NCI-H345 (cell line): Measurements from ENCODE around the gene LRRN1.
"Not testable (repeated sequence)": the region's sequence is repeated elsewhere in the genome, so short reads cannot be mapped to it uniquely, and the experiment has no call there.

ENCODE experiments used
- DNase-seq: peaks from one replicate; lab custom pipeline; 2025; lab: John Stamatoyannopoulos, UW

Gene LRRN1

DNA sequence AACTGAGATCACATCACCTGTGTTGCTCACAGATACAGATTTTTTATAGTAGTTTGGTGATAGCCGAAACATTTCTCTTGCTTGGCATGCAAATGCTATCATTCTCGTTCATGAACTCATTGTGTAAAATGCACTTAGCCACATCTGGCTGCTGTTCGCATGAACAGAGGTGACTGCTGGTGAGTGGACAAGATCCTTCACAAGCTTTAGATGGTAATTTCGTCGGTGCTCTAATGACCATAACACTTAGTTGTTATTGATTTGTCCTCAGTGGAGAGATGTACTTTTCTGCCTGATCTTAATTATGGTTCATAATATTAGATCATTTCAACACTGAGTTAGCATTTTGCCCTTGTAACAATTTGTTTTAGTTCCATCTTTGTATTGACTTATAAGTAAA is 13.8 kb downstream of the LRRN1 start:
- no peak for DNase-seq

DNA sequence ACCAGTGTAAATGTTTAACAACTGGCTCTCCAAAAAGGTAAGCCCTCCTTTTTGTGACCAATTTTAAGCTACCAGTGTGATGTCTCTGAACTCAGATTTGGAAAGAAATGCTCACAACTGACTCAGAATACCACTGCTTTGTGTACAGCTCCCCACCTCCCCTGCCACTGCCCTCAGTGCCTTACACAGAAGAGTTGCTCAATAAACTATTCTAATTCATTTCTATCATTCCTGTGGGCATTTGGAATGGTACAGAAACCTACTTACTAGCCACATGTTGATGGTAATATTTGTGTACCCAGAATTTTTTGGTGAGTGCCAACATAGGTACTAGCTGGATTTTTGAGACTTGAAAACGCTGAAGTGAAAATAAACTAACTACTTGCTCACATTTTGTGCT is 16.0 kb downstream of the LRRN1 start:
- no peak for DNase-seq

DNA sequence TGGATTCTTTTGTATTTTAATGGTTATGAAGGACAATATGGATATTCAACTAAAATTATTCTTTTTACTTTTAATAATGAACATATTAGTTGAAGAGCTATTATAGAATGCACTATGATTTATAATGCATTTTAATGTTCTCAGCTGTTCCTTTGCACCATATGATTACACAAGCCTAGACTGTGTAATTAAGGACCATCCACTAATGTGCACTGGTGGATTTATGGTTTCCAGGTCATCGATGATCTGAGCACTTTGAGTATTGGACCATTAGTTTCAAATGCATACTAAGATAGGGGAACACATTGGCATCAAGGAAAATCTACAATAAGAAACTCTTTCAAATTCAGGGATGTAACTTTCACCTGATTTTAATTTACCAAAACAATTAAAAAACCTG is 16.8 kb downstream of the LRRN1 start:
- DNase-seq: no peak

DNA sequence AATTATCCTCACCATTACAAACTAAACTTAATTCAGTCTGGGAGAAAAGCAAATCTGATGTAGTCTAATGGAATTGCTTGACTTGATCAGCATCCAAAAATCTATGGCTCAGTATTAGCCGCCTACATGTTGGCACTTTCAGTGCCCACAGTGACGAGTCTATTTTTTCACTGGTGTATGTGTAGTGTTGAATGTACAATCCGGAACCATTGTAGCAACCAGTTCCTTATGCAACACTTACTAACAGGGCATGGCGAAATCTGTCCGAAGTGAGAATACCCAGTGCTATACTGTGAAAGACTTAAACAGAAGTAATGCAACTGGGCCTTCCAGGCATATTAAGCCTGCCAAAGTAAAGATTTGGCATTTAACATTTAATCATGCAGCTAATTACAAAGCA is 18.6 kb downstream of the LRRN1 start:
- DNase-seq: no peak

DNA sequence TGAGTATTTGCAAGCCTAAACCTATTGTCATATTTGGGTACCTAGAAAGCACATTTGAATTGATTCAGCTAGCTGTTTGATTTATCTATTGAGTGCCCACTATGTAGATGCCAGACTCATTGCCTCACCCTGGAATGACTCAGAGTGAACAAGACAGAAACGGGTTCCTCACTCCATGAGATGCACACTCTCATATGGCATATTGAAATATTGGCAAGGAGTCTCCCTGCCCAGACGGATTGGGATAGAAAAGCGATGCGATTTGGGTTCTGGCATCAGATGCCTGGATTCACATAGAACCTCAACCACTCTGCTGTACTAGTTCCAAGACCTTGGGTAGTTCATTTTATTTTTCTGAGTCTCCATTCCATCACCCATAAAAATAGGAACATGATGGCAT is 22.5 kb downstream of the LRRN1 start:
- no peak for DNase-seq

DNA sequence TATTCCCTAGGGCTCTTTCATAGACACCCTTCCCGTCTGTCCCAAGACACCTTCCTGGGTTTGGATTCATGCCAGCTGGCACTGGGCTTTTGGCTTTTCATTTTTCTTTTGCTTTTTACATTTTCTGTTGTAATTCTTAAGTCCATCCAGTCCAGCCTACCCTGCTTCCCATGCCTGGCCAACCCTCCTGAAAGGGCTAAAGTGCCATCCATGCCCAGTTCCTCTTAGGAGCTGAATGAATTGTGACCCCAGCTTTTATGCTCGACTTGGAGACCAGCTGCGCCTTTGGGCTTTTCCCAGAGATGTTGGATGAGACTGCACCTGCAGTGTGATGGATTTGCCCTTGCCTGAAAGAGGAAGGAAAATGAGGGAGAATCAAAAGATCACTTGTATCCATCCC is 25.8 kb downstream of the LRRN1 start:
- DNase-seq: no peak

DNA sequence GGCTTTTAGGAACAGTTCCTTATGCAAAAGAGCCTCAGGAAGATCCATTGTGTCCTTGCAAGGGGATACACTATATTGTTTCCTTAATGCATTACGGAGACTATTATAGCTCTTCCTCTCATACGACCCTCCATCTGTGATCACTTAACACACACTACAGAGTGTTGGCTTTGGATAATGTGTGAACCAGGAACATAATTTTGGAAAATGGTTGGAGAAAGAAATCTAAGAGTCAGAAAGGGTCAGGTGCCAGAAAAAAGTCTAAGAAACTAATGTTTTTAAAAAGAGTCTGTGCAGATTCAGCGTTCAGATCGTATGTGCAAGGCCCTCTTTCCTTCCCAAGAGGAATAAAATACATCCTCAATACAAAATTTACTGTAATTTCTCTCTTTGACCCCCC is 27.3 kb downstream of the LRRN1 start:
- DNase-seq: no peak

DNA sequence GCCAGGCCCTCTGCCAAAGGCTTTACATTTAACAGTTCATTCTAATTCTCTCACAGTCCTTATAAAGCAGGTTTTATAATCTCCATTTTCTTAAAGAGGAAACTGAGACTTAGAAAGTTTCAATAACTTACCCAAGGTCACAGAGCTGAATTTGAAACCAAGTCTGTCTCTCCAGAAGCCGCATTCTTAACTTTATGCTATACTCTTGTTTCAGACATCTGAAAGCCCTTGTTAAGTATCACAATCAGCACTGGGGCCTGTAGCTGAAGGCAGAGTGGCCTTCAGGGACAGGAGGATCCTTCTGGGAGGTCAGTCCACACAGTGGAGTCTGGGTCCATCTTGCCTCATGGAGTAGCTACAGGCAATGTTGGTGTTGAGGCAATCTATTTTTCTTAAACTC is 27.9 kb downstream of the LRRN1 start:
- no peak for DNase-seq

DNA sequence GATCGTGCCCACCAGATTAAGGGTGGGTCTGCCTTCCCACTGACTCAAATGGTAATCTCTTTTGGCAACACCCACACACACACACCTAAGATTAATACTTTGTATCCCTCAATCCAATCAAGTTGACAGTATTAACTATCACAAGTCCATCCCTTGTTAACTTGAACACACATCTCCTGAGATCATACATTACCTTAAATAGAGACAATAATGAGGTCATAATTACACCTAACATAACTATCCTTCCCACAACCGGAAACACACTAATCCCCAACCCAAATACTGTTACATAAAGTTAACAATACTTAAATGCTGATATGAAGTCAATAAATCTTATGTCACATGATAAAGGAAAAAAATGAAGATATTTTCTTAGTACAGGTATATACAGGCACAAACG is 29.2 kb downstream of the LRRN1 start:
- DNase-seq: not testable (repeated sequence)

DNA sequence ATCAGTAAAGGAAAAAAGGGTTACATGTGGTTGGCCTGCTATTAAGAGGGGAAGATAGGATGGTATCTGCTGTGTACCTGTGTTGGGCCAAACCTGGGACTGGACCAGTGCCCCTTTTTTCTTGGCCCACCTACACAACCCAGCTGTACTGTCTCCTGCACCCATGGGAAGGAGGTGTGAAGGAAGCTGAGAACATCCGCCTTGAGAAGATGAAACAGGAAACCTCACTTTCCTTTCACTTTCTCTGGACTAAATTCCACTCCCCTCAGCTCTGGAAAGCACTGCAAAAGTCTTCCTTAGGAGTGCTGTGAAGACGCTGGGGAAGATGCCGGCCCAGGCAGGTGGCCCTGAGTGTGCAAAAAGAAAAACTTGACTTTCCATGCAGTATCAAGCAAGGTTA is 37.6 kb downstream of the LRRN1 start:
- no peak for DNase-seq

DNA sequence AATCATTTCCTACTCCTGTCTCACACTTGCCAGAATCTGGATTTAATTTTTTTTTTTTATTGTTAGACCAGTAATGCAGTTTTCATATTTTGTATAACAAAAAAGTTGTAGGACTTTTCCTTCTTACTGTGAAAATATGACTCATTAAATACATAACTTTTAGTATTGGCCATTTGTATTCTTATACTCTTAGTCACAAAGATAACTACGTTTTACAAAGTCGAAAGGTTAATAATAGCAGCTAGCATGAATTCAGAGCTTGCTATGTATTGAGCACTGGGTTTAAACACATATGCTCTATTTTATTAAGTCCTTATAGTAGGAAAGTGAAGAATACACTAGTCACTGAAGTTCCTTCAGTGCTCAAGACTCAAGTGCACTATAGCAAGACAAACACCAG is 43.1 kb downstream of the LRRN1 start:
- DNase-seq: no peak

DNA sequence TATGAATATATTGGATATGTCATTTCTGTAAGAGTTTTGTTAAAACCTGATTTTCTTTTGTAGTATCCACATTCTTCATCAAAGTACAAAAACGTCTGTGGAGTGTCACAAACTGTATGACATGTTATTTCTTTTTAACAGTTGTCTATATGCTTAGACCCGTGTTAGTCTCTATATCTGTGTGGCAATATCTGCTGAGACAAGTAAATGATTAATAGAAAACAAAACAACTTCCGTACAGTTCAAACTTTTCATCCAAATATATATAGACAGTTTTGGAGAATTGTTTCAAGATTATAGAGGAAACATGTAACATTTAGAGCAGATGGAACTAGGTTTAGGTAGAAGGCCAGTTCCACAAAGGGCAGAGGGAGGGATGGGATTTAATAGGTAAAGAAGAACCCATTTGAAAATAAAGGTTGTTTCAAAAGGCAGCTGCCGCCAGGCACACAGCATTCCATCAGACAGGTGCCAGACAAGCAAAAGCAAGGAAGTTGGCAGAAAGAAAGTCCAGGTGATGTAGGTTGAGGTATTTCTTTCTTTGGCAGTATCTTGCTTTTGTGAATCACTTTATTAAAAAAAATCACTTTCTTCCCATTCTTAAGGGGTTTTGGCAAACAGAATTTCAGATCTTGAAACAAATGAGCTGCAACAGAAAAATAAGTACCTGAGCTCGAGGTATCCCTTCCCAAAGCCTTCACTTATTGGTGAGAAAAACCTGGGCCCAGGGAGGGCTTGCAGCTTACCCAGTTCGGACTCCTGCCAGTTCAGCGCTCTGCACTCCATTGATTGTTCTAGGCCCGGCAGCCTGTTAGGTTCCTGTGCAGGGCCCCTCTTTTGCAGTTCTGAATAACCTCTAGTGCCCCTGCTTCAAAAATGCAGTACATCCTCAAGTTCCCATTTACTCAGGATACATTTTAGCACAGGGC is 49.0 kb downstream of the LRRN1 start:
- no peak for DNase-seq

DNA sequence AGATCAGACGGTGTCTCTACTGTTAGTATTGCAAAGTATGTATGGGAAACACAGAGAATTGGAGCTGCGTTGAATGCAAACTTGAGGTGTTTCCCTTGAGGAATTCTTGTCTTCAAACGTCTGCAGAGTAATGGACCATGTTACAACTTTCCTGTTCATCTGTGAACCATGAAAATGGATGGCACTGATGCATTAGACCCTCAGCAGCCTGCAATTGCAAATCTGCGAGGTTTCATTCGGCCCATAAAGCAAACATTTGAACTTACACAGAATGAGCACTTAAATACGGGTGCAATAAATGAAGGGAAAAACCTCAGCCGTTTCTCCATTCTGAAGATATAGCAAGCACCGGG is 49.7 kb downstream of the LRRN1 start:
- no peak for DNase-seq

DNA sequence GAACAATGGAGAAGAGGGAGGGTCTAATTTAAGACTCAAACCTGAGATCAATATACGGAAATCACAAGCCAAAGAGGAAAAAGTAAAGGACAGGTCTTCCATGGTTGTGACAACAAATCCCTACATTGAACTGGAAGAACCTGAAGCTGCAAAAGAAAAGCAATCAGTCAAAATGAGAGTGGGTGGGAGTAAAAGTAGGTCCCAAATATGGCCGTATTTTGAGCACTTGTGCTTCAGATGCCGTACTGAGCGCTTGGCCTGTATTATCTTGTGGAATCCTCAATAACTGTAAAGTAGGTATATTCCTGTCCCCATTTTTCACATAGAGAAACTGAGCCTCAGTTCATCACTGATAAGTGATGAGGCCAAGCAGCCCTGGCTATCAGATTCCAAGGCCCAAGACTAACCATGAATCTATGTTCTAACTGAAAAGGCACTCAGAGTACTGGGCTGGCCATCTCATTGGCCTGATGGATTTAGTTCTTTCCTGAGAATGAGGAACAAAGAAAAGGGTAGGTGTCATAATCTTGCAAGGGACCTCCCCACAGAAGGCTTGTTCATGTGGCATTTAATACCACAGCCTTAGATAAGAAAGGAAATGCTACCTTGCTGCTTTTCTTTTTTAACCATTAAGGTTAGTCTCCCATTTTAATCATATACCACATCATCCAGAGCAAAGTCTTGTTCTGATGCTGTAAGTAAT is 52.5 kb downstream of the LRRN1 start:
- no peak for DNase-seq

DNA sequence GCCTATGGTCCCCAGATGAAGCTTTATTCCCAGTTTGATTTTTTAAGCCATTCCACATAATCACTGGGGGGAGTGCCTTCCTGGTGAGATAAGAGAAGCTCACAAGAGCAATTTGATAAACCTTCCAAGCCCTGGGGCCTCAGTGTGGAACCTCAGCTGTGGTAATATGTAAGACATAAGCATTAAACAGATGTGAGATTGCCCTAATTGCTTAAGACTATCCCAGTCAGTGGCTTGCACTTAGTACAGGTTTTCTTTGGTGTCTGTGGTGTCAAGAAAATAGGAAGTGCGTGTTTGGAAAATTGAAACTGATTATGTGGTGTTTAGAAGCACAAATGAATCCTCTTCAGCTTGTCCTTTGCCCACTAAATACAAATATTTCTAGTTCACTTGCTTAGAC is 54.3 kb downstream of the LRRN1 start:
- no peak for DNase-seq

DNA sequence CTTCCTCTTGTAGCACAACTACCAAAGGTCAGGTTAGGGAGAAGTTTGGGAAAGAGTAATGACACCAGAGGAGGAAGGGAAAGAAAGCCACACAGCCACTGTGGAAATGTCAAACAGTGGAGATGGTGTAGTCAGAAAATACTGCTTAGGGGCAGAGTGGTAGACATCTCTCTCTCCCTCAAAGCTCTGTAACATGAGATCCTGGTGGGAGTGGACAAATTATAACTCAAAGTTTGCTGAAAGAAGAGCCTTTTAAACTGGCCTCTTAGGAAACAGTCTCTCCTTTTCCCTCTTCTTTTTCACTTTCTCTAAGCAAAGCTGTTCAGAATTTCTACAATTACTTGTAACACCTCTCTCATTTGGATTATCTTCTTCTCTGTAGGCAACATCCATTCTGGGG is 55.8 kb downstream of the LRRN1 start:
- DNase-seq: no peak

DNA sequence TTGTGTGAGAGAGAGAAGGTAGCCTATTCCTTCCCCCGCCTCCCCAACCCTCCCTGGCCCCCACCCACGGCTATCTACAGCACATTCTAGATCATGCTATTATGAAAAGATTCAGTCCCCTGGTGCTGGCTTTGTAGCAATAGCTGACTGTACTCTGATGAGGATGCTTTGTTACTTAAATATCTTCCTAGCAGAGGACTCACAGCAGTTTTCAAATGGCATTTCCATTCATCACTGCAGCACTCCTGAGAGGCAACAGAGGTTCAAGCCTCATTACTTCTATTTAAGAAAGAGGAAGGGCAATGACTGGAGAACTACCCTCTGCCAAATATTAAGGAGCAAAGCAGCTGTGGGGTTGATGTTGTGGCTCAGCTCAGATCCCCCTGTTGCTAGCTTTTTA is 61.0 kb downstream of the LRRN1 start:
- no peak for DNase-seq

DNA sequence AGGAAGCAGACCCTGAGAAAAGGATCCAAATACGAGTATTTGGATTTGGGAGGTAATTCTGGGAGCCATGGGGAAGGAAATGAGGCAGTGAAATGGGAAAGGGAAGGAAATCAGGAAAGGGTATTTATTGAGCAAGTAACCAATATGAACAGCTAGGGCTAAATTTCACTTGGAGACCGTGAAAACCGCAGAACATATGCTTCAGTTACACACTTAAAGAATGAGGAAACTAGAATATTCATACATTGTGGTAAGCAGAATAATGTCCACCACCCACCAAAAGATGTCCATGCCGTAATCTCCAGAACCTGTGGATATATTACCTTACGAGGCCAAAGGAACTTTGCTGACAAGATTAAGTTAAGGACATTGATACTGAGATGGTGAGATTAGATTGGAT is 63.3 kb downstream of the LRRN1 start:
- no peak for DNase-seq

DNA sequence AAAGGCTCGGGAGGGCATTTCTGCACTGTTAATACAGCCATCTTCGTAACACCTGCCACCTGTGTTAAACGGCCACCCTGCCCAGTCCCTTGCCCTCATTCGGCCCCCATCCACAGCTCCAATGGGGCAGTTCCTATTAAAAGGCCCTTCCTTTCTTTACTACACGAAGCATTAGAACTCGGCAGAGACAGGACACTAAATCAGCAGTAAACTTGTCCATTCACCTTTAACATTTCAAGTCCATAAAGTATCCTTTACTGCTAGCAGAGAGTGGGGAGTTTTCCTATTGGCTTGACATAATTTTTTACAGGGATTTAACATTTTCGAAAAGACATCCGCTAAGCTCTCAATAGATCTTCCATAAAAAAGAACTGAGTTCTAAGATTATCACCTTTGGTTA is 76.3 kb downstream of the LRRN1 start:
- DNase-seq: no peak

DNA sequence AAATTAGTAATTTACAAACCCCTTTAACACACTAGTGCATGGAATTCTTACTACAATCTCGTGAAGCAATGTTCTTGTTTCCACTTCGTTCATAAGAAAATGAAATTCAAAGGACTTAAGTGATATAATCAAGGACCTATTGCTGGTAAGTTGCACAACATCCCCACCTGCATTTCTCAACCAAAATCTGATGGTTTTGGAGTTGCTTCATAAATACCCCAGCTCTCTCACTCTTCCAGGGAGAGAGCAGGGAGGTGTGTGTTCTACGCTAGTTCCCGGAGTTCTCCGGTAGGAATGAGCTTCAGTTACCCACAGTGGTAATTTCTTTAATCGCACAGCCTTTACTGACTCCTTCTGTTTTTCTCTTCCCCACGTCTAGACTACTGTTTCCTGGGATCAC is 81.8 kb downstream of the LRRN1 start:
- DNase-seq: no peak

DNA sequence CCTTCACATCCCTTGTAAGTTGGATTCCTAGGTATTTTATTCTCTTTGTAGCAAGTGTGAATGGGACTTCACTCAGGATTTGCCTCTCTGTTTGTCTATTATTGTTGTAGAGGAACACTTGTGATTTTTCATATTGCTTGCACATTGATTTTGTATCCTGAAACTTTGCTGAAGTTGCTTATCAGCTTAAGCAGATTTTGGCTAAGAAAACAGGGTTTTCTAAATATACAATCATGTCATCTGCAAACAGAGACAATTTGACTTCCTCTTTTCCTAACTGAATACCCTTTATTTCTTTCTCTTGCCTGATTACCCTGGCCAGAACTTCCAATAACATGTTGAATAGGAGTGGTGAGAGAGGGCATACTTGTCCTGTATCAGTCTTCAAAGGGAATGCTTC is 88.1 kb downstream of the LRRN1 start:
- not testable (repeated sequence) for DNase-seq

DNA sequence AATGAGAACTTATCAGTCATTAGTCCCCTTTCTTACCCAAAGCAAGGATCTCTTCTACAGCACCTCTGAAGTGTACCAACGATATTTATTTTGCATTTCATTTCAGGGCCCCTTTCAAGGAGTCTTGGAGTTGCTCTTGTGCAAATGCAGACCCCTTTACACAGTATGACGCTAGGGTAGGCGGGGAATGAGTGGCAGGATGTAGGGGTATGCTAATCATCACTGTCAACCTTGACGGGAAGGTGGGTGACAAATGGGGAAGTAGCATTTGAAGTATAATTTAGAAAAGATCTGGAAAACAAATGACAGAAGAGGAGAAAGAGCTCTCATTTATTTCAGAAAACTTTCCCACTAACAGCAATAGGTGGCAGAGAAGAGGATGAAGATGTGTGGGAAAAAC is 94.4 kb downstream of the LRRN1 start:
- DNase-seq: no peak
